ENCODE measurements around the gene CDH4. TPM values are rescaled to one million over a fixed set of nuclear protein-coding genes. Genes with fewer than 3 reads are reported as not detected.

Gene CDH4
- total RNA-seq, 1 donor from 2014 or later, result not detected

GRCh38 chr20:61389077-61389476 lies 137.0 kb downstream of the CDH4 start:
- intact Hi-C loops (cut with micrococcal nuclease), result no loop called here
- no peaks in the 10 kb centered on the region for H3K27me3 Mint-ChIP-seq
- ChIA-PET POLR2A (no interaction called here), CTCF (no interaction called here)
- H3K4me1 Mint-ChIP-seq, result no peaks in the 10 kb centered on the region
- no peaks in the 10 kb centered on the region for H3K36me3 Mint-ChIP-seq (ENCODE audit: low read depth)
- TF ChIP-seq CTCF (IDR thresholded peaks at IDR 0.05), result no peak
- no peak overlapping the region for H3K27ac Mint-ChIP-seq
- no peak overlapping the region for H3K4me3 Mint-ChIP-seq
- DNase-seq (no peak), ATAC-seq (ENCODE audit: low read depth) (no peak)
- H3K9me3 Mint-ChIP-seq, result peaks cover 8% of the 10 kb centered on the region

- H3K4me3 Mint-ChIP-seq, result no peak overlapping the region
These were observed 139.1 kb downstream of the CDH4 start for GRCh38 chr20:61391185-61391584.

GRCh38 chr20:61391812-61392520 lies 139.9 kb downstream of the CDH4 start:
- Mint-ChIP-seq H3K9me3 (peaks cover 8% of the 10 kb centered on the region), H3K4me3 (no peak overlapping the region), H3K36me3 (ENCODE audit: low read depth) (no peaks in the 10 kb centered on the region), H3K27me3 (no peaks in the 10 kb centered on the region), H3K4me1 (no peaks in the 10 kb centered on the region), H3K27ac (no peak overlapping the region)
- ChIA-PET CTCF (no interaction called here), POLR2A (no interaction called here)
- intact Hi-C loops (cut with micrococcal nuclease), result no loop called here
- no peak for TF ChIP-seq CTCF (IDR thresholded peaks at IDR 0.05)
- ATAC-seq (ENCODE audit: low read depth) (no peak), DNase-seq (no peak)

More at GRCh38 chr20:61391185-61391584, 139.1 kb downstream of the CDH4 start:
- POLR2A ChIA-PET, result no interaction called here
- CTCF ChIA-PET, result no interaction called here
- DNase-seq (no peak), ATAC-seq (ENCODE audit: low read depth) (no peak)
- H3K4me1 Mint-ChIP-seq, result no peaks in the 10 kb centered on the region
- H3K27ac Mint-ChIP-seq, result no peak overlapping the region
- H3K9me3 Mint-ChIP-seq, result peaks cover 8% of the 10 kb centered on the region
- H3K27me3 Mint-ChIP-seq, result no peaks in the 10 kb centered on the region
- no peak for TF ChIP-seq CTCF (IDR thresholded peaks at IDR 0.05)
- intact Hi-C loops (cut with micrococcal nuclease), result no loop called here
- H3K36me3 Mint-ChIP-seq (ENCODE audit: low read depth), result no peaks in the 10 kb centered on the region

- ATAC-seq (ENCODE audit: low read depth) (no peak), DNase-seq (no peak)
- ChIA-PET POLR2A (no interaction called here), CTCF (no interaction called here)
- Mint-ChIP-seq H3K4me1 (no peaks in the 10 kb centered on the region), H3K36me3 (ENCODE audit: low read depth) (no peaks in the 10 kb centered on the region), H3K4me3 (no peak overlapping the region), H3K9me3 (peaks cover 8% of the 10 kb centered on the region), H3K27me3 (no peaks in the 10 kb centered on the region), H3K27ac (no peak overlapping the region)
- TF ChIP-seq CTCF (IDR thresholded peaks at IDR 0.05), result no peak
- intact Hi-C loops (cut with micrococcal nuclease), result no loop called here
These were observed 142.2 kb downstream of the CDH4 start for GRCh38 chr20:61394088-61394799.

- no peak overlapping the region for H3K4me3 Mint-ChIP-seq
- TF ChIP-seq CTCF (IDR thresholded peaks at IDR 0.05), result no peak
- no peaks in the 10 kb centered on the region for H3K27me3 Mint-ChIP-seq
- H3K36me3 Mint-ChIP-seq (ENCODE audit: low read depth), result no peaks in the 10 kb centered on the region
- no peak for ATAC-seq (ENCODE audit: low read depth)
- no peaks in the 10 kb centered on the region for H3K4me1 Mint-ChIP-seq
- no peak overlapping the region for H3K27ac Mint-ChIP-seq
- intact Hi-C loops (cut with micrococcal nuclease), result no loop called here
- ChIA-PET POLR2A (no interaction called here), CTCF (no interaction called here)
- peaks cover 6% of the 10 kb centered on the region for H3K9me3 Mint-ChIP-seq
- DNase-seq, result no peak
These were observed 144.3 kb downstream of the CDH4 start for GRCh38 chr20:61396262-61396848.

Data from activated B cell treated with CpG ODN at 0.5 μM for 24 hours (primary cell).